ENCODE results near the gene ZNF3. TPM values are rescaled to one million over a fixed set of nuclear protein-coding genes. Genes with fewer than 3 reads are reported as not detected.

The ZNF3 gene
- total and polyA plus RNA-seq, 2 experiments from 2014 or later, result 23.4 to 48.9 TPM

GRCh38 chr7:100122067-100122466 is 40.5 kb upstream of the ZNF3 start:
- peaks cover 34% of the 10 kb centered on the region for H3F3A ChIP-seq (replicated peaks; ENCODE audit: low read depth)
- no peak overlapping the region for H2AFZ ChIP-seq
- Mint-ChIP-seq H3K36me3 (ENCODE audit: low read depth) (peaks cover 16% of the 10 kb centered on the region; the same call in 2 of the 3 replicates), H3K9me3 (no peaks in the 10 kb centered on the region; the same call in 2 of the 3 replicates), H3K4me1 (peaks cover 8% of the 10 kb centered on the region; the same call in 2 of the 3 replicates), H3K27me3 (ENCODE audit: insufficient read depth, low read depth, poor library complexity) (peaks cover 23% of the 10 kb centered on the region), H3K27ac (no peak overlapping the region), H3K4me3 (no peak overlapping the region)
- no peaks in the 10 kb centered on the region for H3K9me2 ChIP-seq (ENCODE audit: insufficient read depth)
- ATAC-seq (no peak), DNase-seq (ENCODE audit: low spot score) (no peak)
- peaks cover 8% of the 10 kb centered on the region for H3K4me1 ChIP-seq (ENCODE audit: insufficient read depth)
- no peak overlapping the region for H3K4me3 ChIP-seq
- H3K36me3 ChIP-seq (ENCODE audit: insufficient read depth), result no peaks in the 10 kb centered on the region
- peaks cover 13% of the 10 kb centered on the region for H3K79me2 ChIP-seq (replicated peaks; ENCODE audit: insufficient read depth)
- H3K27ac ChIP-seq (ENCODE audit: low read depth), result no peak overlapping the region
- TF ChIP-seq REST (IDR thresholded peaks at IDR 0.05; ENCODE audit: unreplicated experiment) (no peak), POLR2AphosphoS5 (IDR thresholded peaks at IDR 0.05; ENCODE audit: low read depth) (no peak), EZH2phosphoT487 (IDR thresholded peaks at IDR 0.05; ENCODE audit: unreplicated experiment) (no peak), STAT1 (IDR thresholded peaks at IDR 0.05; ENCODE audit: unreplicated experiment) (no peak), EZH2 (IDR thresholded peaks at IDR 0.05; ENCODE audit: low read depth, unreplicated experiment) (no peak), CTCF (conservative IDR thresholded peaks at IDR 0.05; ENCODE audit: low read depth in 2 of 2) (no peak), ZNF462 (CRISPR knock-in tag; IDR thresholded peaks at IDR 0.05) (no peak), ZNF114 (CRISPR knock-in tag; IDR thresholded peaks at IDR 0.05) (no peak), CREB1 (CRISPR knock-in tag; IDR thresholded peaks at IDR 0.05; ENCODE audit: low read depth) (no peak), JUNB (IDR thresholded peaks at IDR 0.05; ENCODE audit: unreplicated experiment) (no peak), ZNF331 (CRISPR knock-in tag; IDR thresholded peaks at IDR 0.05; ENCODE audit: low read depth) (no peak)
- TF ChIP-seq, protein P1, sequence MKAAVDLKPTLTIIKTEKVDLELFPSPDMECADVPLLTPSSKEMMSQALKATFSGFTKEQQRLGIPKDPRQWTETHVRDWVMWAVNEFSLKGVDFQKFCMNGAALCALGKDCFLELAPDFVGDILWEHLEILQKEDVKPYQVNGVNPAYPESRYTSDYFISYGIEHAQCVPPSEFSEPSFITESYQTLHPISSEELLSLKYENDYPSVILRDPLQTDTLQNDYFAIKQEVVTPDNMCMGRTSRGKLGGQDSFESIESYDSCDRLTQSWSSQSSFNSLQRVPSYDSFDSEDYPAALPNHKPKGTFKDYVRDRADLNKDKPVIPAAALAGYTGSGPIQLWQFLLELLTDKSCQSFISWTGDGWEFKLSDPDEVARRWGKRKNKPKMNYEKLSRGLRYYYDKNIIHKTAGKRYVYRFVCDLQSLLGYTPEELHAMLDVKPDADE (IDR thresholded peaks at IDR 0.05), result no peak
- H3K27me3 ChIP-seq (ENCODE audit: insufficient read depth), result no peaks in the 10 kb centered on the region
- no peak overlapping the region for H3K4me2 ChIP-seq
- H4K20me1 ChIP-seq (replicated peaks; ENCODE audit: insufficient read depth), result no peaks in the 10 kb centered on the region; the same call in 1 of the 2 replicates
